ENCODE measurements around the gene VPS51. TPM values are rescaled to one million over a fixed set of nuclear protein-coding genes. Genes with fewer than 3 reads are reported as not detected.

The VPS51 gene
- total and polyA plus RNA-seq, 2 of the 4 experiments (the other 2 are of a cell fraction), result 56.3 to 113 TPM

- Histone ChIP-seq H2AFZ (replicated peaks; ENCODE audit: low read length, poor library complexity) (peak overlapping the region; percentile 26), H3K4me2 (ENCODE audit: low read depth, low read length) (no peak overlapping the region), H3K27me3 (ENCODE audit: control insufficient read depth, insufficient read depth, low read length) (no peaks in the 10 kb centered on the region), H3K56ac (ENCODE audit: extremely low read depth, insufficient read depth, low read length) (no peak overlapping the region), H3K9ac (ENCODE audit: low read depth, low read length) (no peak overlapping the region), H2BK5ac (ENCODE audit: low read depth, low read length, poor library complexity, severe bottlenecking) (no peak overlapping the region), H2BK120ac (ENCODE audit: low read depth, low read length) (no peak overlapping the region), H3K14ac (replicated peaks; ENCODE audit: low read depth, low read length) (no peak overlapping the region), H3K4me1 (ENCODE audit: control insufficient read depth, insufficient read depth, low read length) (peaks cover 6% of the 10 kb centered on the region; the same call in 1 of the 2 replicates), H3K36me3 (ENCODE audit: control insufficient read depth, insufficient read depth, low read length) (peaks cover 52% of the 10 kb centered on the region), H3K18ac (ENCODE audit: low read depth, low read length) (no peak overlapping the region), H4K20me1 (ENCODE audit: insufficient read depth, low read length) (peaks cover 28% of the 10 kb centered on the region), H3K79me1 (ENCODE audit: low read depth in 1 of 2, low read length in 2 of 2) (peaks cover 24 to 48% of the 10 kb centered on the region in 2 experiments), H4K91ac (ENCODE audit: insufficient read depth, low read depth, low read length) (no peak overlapping the region), H3K23ac (ENCODE audit: low read depth, low read length) (no peak overlapping the region), H3K4me3 (ENCODE audit: insufficient read depth, low read depth, low read length) (no peak overlapping the region), H2BK15ac (ENCODE audit: low read depth, low read length) (no peak overlapping the region), H4K8ac (ENCODE audit: low read depth in 2 of 2, low read length in 2 of 2) (no peak overlapping the region), H3K4ac (ENCODE audit: low read depth, low read length) (no peak overlapping the region), H3K9me3 (ENCODE audit: control insufficient read depth, insufficient read depth, low read length) (no peaks in the 10 kb centered on the region), H2AK5ac (ENCODE audit: low read depth, low read length) (no peak overlapping the region), H3K27ac (ENCODE audit: insufficient read depth, low read length) (no peak overlapping the region), H2AK9ac (replicated peaks; ENCODE audit: low read depth, low read length, poor library complexity) (peak overlapping the region; percentile 77), H3K9me1 (ENCODE audit: insufficient read depth, low read length) (peaks cover 21% of the 10 kb centered on the region), H4K5ac (ENCODE audit: low read depth, low read length) (no peak overlapping the region), H2BK20ac (ENCODE audit: low read depth, low read length) (no peak overlapping the region)
- WGBS, 2 experiments (ENCODE audit: extremely low coverage in 2 of 2, insufficient read length in 1 of 2), result no CpG with 5 or more reads among the region's 10 CpGs
- dilution Hi-C loops (cut with HindIII; ENCODE audit: low sequenced_read_pairs, unreplicated experiment) (no loop called here), intact Hi-C loops (cut with micrococcal nuclease) (no loop called here), in situ Hi-C loops (cut with MboI; ENCODE audit: low sequenced_read_pairs) (no loop called here)
- CTCF ChIA-PET, result interaction anchor here (0.5 kb wide), 1 partner anchor 253 kb away, joined by 3 read pairs; no protein-coding TSS in a partner anchor
- BruUV-seq (replicated peaks), result no TSS peak
- ATAC-seq (ENCODE audit: low read depth) (no peak), DNase-seq (no peak)
- POLR2A ChIA-PET (ENCODE audit: unreplicated experiment), result interaction anchor here (1.0 kb wide), 1 partner anchor 11 kb away, joined by 3 read pairs; the partner anchor contains the start of genes FAU and MRPL49
- TF ChIP-seq POLR2A (IDR thresholded peaks at IDR 0.05; ENCODE audit: low read depth, low read length) (no peak), MAFK (IDR thresholded peaks at IDR 0.05; ENCODE audit: low read depth, low read length) (no peak), CEBPB (IDR thresholded peaks at IDR 0.05; ENCODE audit: low read depth, low read length) (no peak), MXI1 (IDR thresholded peaks at IDR 0.05; ENCODE audit: borderline replicate concordance, low read depth, low read length) (no peak), FOS (IDR thresholded peaks at IDR 0.05; ENCODE audit: low read depth, low read length) (no peak), USF2 (IDR thresholded peaks at IDR 0.05; ENCODE audit: low read depth, low read length) (no peak), RCOR1 (IDR thresholded peaks at IDR 0.05; ENCODE audit: insufficient replicate concordance, low read length) (no peak), CTCF (conservative IDR thresholded peaks at IDR 0.05; ENCODE audit: low read depth, low read length) (no peak), NFE2L2 (IDR thresholded peaks at IDR 0.05; ENCODE audit: low read depth, low read length) (no peak), RAD21 (IDR thresholded peaks at IDR 0.05; ENCODE audit: low read length) (no peak), SMC3 (IDR thresholded peaks at IDR 0.05; ENCODE audit: low read depth, low read length) (no peak), ELK1 (IDR thresholded peaks at IDR 0.05; ENCODE audit: borderline replicate concordance, low read depth, low read length) (no peak), BHLHE40 (IDR thresholded peaks at IDR 0.05; ENCODE audit: low read depth, low read length) (no peak), MAZ (IDR thresholded peaks at IDR 0.05; ENCODE audit: borderline replicate concordance, low read depth, low read length) (no peak), RFX5 (IDR thresholded peaks at IDR 0.05; ENCODE audit: low read depth, low read length) (no peak)
Measured at GRCh38 chr11:65132238-65132987, 36.4 kb downstream of the VPS51 start.

Measured in IMR-90 (cell line).